DMS 273 (cell line): Measurements from ENCODE around the gene SYTL1.
A peak's percentile ranks its signal among the peaks of the same experiment; 100 is the strongest.

Source experiments
- DNase-seq: peaks from one replicate; lab custom pipeline; 2025; ENCODE audit not compliant: unreplicated experiment; lab: John Stamatoyannopoulos, UW

Gene SYTL1

GRCh38 chr1:27402349-27402754 is 60.5 kb downstream of the SYTL1 start:
- peak; percentile 76 for DNase-seq

- peak; percentile 45 for DNase-seq
Measured at GRCh38 chr1:27403065-27403726, 61.4 kb downstream of the SYTL1 start.
